T-cell (primary cell): ENCODE measurements around the gene C2orf92. TPM values are rescaled to one million over a fixed set of nuclear protein-coding genes. Genes with fewer than 3 reads are reported as not detected.
A peak's percentile ranks its signal among the peaks of the same experiment; 100 is the strongest.

Experiments
- ATAC-seq, 4 experiments: fragments of 200-7000 bp in 3 of 4; fragments of 150-1000 bp in 1 of 4; cut with Tn5 transposase; replicated peaks in 1 of 4; 1 replicate in 3 of 4; 2 replicates in 1 of 4; pipeline ENCODE4 v1.10.0; 2021; ENCODE audit warnings: moderate library complexity in 3 of 4, mild to moderate bottlenecking in 2 of 4, moderate number of reproducible peaks in 1 of 4
- CTCF ChIA-PET, 2 donors: fragments of 300-600 bp; sonication (Branson Sonifier 250); formaldehyde crosslinking; loops; one replicate each; lab custom pipeline; 2022; ENCODE audit warnings: antibody characterized with exemption in 2 of 2; lab: Charles Lee
- POLR2A ChIA-PET, 2 donors: fragments of 300-600 bp; sonication (Branson Sonifier 250); formaldehyde crosslinking; loops; one replicate each; lab custom pipeline; 2022; ENCODE audit warnings: antibody characterized with exemption in 2 of 2; lab: Charles Lee
- DNase-seq, 35 experiments: peaks; one replicate each; pipeline versions ENCODE4 v3.0.0 to v3.0.0-alpha.2; 2013 to 2023
- H3K27ac ChIP-seq: one replicate; pipeline ENCODE4 v1.5.1; 2013; ENCODE audit warnings: low read length
- H3K27me3 ChIP-seq, 2 experiments: replicated peaks in 1 of 2; 1 replicate in 1 of 2; 2 replicates in 1 of 2; pipeline versions ENCODE4 v1.6.1 to v1.7.0; 2013; ENCODE audit warnings: low read length in 1 of 2, mixed read lengths in 1 of 2; ENCODE audit not compliant: control insufficient read depth in 2 of 2, insufficient read depth in 2 of 2; ENCODE audit errors: extremely low read depth in 1 of 2
- H3K36me3 ChIP-seq, 2 donors: 1 replicate in 1 of 2; 2 replicates in 1 of 2; pipeline versions ENCODE4 v1.6.1 to v1.7.0; 2013; ENCODE audit warnings: low read length in 1 of 2; ENCODE audit not compliant: control insufficient read depth in 2 of 2, insufficient read depth in 1 of 2; ENCODE audit errors: extremely low read depth in 1 of 2
- H3K4me1 ChIP-seq, 2 experiments: 1 replicate in 1 of 2; 2 replicates in 1 of 2; pipeline versions ENCODE4 v1.6.1 to v1.7.0; 2013; ENCODE audit warnings: low read length in 2 of 2, mixed read lengths in 1 of 2; ENCODE audit not compliant: insufficient read depth in 2 of 2, control insufficient read depth in 1 of 2; ENCODE audit errors: extremely low read depth in 1 of 2
- H3K4me3 ChIP-seq, 2 donors: 1 replicate in 1 of 2; 2 replicates in 1 of 2; pipeline versions ENCODE4 v1.5.1 to v1.7.0; 2013; ENCODE audit warnings: mild to moderate bottlenecking in 2 of 2, low read length in 1 of 2, moderate library complexity in 1 of 2; ENCODE audit not compliant: control insufficient read depth in 1 of 2; ENCODE audit errors: extremely low read depth in 1 of 2
- H3K9me3 ChIP-seq: 2 replicates; pipeline ENCODE4 v1.7.0; 2013
- H3K27ac Mint-ChIP-seq, 2 donors: one replicate each; pipeline ENCODE4 v1.8.0; 2020 to 2021; ENCODE audit warnings: mild to moderate bottlenecking in 2 of 2, mixed read lengths in 2 of 2
- H3K27me3 Mint-ChIP-seq, 2 donors: one replicate each; pipeline ENCODE4 v1.8.0; 2021 to 2022; ENCODE audit warnings: mixed read lengths in 2 of 2
- H3K36me3 Mint-ChIP-seq: one replicate; pipeline ENCODE4 v1.8.0; 2021; ENCODE audit warnings: mixed read lengths
- H3K4me1 Mint-ChIP-seq, 3 donors: one replicate each; pipeline ENCODE4 v1.8.0; 2020 to 2022; ENCODE audit warnings: mixed read lengths in 3 of 3, mild to moderate bottlenecking in 1 of 3
- H3K4me3 Mint-ChIP-seq, 3 donors: one replicate each; pipeline ENCODE4 v1.8.0; 2020 to 2022; ENCODE audit warnings: mild to moderate bottlenecking in 3 of 3, mixed read lengths in 3 of 3, moderate library complexity in 3 of 3
- H3K9me3 Mint-ChIP-seq, 3 donors: one replicate each; pipeline ENCODE4 v1.8.0; 2020 to 2022; ENCODE audit warnings: mixed read lengths in 3 of 3
- WGBS: methylation state at CpG from one replicate; pipeline ENCODE4 v1.1.5; 2013; ENCODE audit warnings: missing lambda C conversion rate; ENCODE audit not compliant: insufficient coverage; 5-methylcytosine and 5-hydroxymethylcytosine counted together
- total RNA-seq, 35 experiments: library from RNA in 6 of 35; stranded (reverse) in 6 of 35; fragments of 120-200 nt in 1 of 35; gene quantifications; one replicate each; pipeline versions ENCODE4 v1.2.1 to v1.2.4 and lab custom pipeline; 2013 to 2026

C2orf92 gene
- total RNA-seq, 5 donors from 2014 or later (not counting 1 experiment from before 2014, with no cell fraction given), result 15.3 to 24.1 (median 16.6) TPM

DNA sequence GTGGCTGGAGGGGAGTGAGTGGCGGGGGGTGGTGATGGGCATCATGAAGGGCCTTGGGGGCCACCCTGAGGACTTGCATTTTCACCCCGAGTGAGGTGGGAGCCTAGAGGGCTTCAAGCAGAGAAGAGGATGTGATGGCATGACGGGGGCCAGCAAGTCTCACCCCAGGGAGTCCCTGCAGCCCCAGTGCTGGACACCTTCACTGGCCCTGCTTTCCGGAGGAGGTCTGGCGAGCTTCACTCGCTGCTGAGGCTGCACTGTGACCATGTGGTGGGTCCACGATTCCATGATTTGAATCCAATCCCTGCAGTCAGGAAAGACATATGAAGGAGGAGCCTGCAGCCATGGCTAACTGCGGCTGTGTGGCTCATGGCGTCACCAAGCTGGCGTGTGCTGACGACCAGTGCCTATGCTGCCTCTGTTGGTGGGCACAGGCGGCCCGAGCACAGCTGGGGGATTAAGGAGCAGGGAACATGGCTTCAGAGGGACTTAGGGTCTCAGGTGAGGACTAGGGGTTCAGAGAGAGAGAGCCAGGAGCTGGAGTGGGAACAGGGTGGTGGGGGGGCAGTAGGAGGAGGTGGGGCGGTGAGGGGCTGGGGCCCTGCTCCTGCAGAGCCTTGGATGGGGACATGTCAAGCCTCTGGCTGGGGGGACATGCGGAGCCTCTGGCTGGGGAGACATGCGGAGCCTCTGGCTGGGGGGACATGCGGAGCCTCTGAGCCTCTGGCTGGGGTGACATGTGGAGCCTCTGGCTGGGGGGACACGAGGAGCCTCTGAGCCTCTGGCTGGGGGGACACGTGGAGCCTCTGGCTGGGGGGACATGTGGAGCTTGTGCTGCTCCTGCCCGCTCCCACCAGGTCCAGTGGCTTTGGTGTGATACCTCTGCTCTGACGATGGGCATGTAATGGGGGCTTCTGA is 47.4 kb downstream of the C2orf92 start:
- Mint-ChIP-seq H3K4me1 (peaks cover 82 to 92% (median 91%) of the 10 kb centered on the region in 3 donors), H3K4me3 (peak overlapping the region; percentile 93 to 98 (median 94)), H3K36me3 (peaks cover 44% of the 10 kb centered on the region), H3K27ac (peak overlapping the region; percentile 100), H3K9me3 (no peaks in the 10 kb centered on the region), H3K27me3 (no peaks in the 10 kb centered on the region)
- 43% methylated on average over 19 of the region's 21 CpGs for WGBS
- CTCF ChIA-PET, result interaction anchor here in 1 of 2 donors (0.9 kb wide), 1 partner anchor 17 kb away, joined by 3 read pairs; no protein-coding TSS in a partner anchor
- Histone ChIP-seq H3K4me3 (peak overlapping the region; percentile 89 to 91), H3K4me1 (peaks cover 65 to 93% of the 10 kb centered on the region in 2 experiments), H3K9me3 (no peaks in the 10 kb centered on the region), H3K36me3 (peaks cover 5 to 38% of the 10 kb centered on the region in 2 donors), H3K27me3 (no peaks in the 10 kb centered on the region), H3K27ac (peak overlapping the region; percentile 89)
- no peak for ATAC-seq
- peak in 1 of 35 experiments; percentile 40 for DNase-seq
- POLR2A ChIA-PET, result interaction anchor here (0.6 to 0.7 kb wide), 2 partner anchors 777 to 1603 kb away, joined by 4 to 5 read pairs; no protein-coding TSS in a partner anchor

GRCh38 chr2:97717613-97717995 is 48.1 kb downstream of the C2orf92 start:
- Mint-ChIP-seq H3K36me3 (peaks cover 45% of the 10 kb centered on the region), H3K27ac (peak overlapping the region; percentile 100), H3K4me3 (peak overlapping the region; percentile 85 to 98 (median 93)), H3K4me1 (peaks cover 82 to 92% (median 91%) of the 10 kb centered on the region in 3 donors), H3K27me3 (no peaks in the 10 kb centered on the region), H3K9me3 (no peaks in the 10 kb centered on the region)
- CTCF ChIA-PET, result interaction anchor here (0.8 to 1.4 kb wide), 4 partner anchors 18 to 127 kb away, joined by 3 to 4 read pairs (median 4); no protein-coding TSS in a partner anchor
- Histone ChIP-seq H3K27ac (peak overlapping the region; percentile 89), H3K36me3 (peaks cover 5 to 42% of the 10 kb centered on the region in 2 donors), H3K27me3 (no peaks in the 10 kb centered on the region), H3K9me3 (no peaks in the 10 kb centered on the region), H3K4me1 (peaks cover 61 to 93% of the 10 kb centered on the region in 2 experiments), H3K4me3 (peak overlapping the region; percentile 65 to 91)
- ATAC-seq (no peak), DNase-seq (no peak)
- 38% methylated on average over 2 of the region's 3 CpGs for WGBS
- POLR2A ChIA-PET, result interaction anchor here (0.6 to 0.8 kb wide), 4 partner anchors 12 to 1602 kb away, joined by 3 to 9 read pairs (median 4); no protein-coding TSS in a partner anchor

GRCh38 chr2:97718051-97718882 is 48.8 kb downstream of the C2orf92 start:
- POLR2A ChIA-PET, result interaction anchor here (0.6 to 0.8 kb wide), 3 partner anchors 13 to 886 kb away, joined by 3 to 9 read pairs (median 3); no protein-coding TSS in a partner anchor
- peak overlapping the region; percentile 85 to 98 (median 93) for H3K4me3 Mint-ChIP-seq
- peak overlapping the region; percentile 89 for H3K27ac ChIP-seq
- H3K9me3 Mint-ChIP-seq, result no peaks in the 10 kb centered on the region
- peaks cover 55 to 93% of the 10 kb centered on the region in 2 experiments for H3K4me1 ChIP-seq
- H3K36me3 Mint-ChIP-seq, result peaks cover 50% of the 10 kb centered on the region
- peaks cover 81 to 92% (median 90%) of the 10 kb centered on the region in 3 donors for H3K4me1 Mint-ChIP-seq
- CTCF ChIA-PET, result interaction anchor here (0.8 to 1.4 kb wide), 9 partner anchors 8 to 128 kb away, joined by 3 to 7 read pairs (median 4); no protein-coding TSS in a partner anchor
- peaks cover 5 to 48% of the 10 kb centered on the region in 2 donors for H3K36me3 ChIP-seq
- no peaks in the 10 kb centered on the region for H3K9me3 ChIP-seq
- peak overlapping the region; percentile 65 to 91 for H3K4me3 ChIP-seq
- peak overlapping the region; percentile 100 for H3K27ac Mint-ChIP-seq
- no peaks in the 10 kb centered on the region for H3K27me3 Mint-ChIP-seq
- no peaks in the 10 kb centered on the region for H3K27me3 ChIP-seq
- ATAC-seq, result peak; percentile 87 to 91 (median 90)
- WGBS, result 10% methylated on average over 15 of the region's 21 CpGs
- DNase-seq, result peak; percentile 58 to 85 (median 72)

DNA sequence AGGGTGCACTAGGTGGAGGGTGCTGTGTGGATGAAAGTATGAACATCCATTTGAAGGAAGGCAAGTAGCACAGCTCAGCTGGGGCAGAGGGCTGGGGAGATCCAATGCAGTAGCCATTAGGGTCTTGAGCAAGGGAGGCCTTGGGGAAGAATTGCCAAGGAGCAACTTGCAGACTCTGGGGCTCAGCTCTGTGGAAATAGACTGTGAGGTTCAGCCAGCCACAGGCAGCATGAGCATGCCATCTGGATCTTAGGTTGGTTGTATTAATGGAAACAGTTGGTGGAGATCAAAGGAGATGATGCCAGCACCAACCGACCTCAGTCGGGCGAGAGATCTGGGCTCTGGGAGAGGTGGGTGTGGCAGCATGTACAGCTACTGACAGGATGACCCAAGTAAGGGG is 49.4 kb downstream of the C2orf92 start:
- ChIA-PET POLR2A (interaction anchor here in 1 of 2 donors (0.6 kb wide), 1 partner anchor 885 kb away, joined by 3 read pairs; no protein-coding TSS in a partner anchor), CTCF (interaction anchor here in 1 of 2 donors (1.0 to 1.4 kb wide), 6 partner anchors 9 to 128 kb away, joined by 3 to 7 read pairs (median 4); no protein-coding TSS in a partner anchor)
- Mint-ChIP-seq H3K27me3 (no peaks in the 10 kb centered on the region), H3K36me3 (peaks cover 48% of the 10 kb centered on the region), H3K27ac (peak overlapping the region; percentile 100), H3K9me3 (no peaks in the 10 kb centered on the region), H3K4me1 (peaks cover 83 to 91% (median 90%) of the 10 kb centered on the region in 3 donors), H3K4me3 (peak overlapping the region; percentile 85 to 98 (median 93))
- ATAC-seq (peak; percentile 20 to 51 (median 22)), DNase-seq (peak in 1 of 35 experiments; percentile 33)
- Histone ChIP-seq H3K4me1 (peaks cover 55 to 93% of the 10 kb centered on the region in 2 experiments), H3K27ac (peak overlapping the region; percentile 89), H3K27me3 (no peaks in the 10 kb centered on the region), H3K4me3 (peak overlapping the region; percentile 65 to 91), H3K36me3 (peaks cover 7 to 54% of the 10 kb centered on the region in 2 donors), H3K9me3 (no peaks in the 10 kb centered on the region)
- 0% methylated on average over 3 of the region's 3 CpGs for WGBS

- CTCF ChIA-PET, result interaction anchor here in 1 of 2 donors (1.3 kb wide), 1 partner anchor 11 kb away, joined by 3 read pairs; no protein-coding TSS in a partner anchor
- Histone ChIP-seq H3K27me3 (no peaks in the 10 kb centered on the region), H3K4me3 (peak overlapping the region; percentile 65 to 91), H3K4me1 (peaks cover 53 to 98% of the 10 kb centered on the region in 2 experiments), H3K9me3 (no peaks in the 10 kb centered on the region), H3K27ac (peak overlapping the region; percentile 89), H3K36me3 (peaks cover 7 to 60% of the 10 kb centered on the region in 2 donors)
- Mint-ChIP-seq H3K4me3 (peak overlapping the region; percentile 85 to 98 (median 93)), H3K27me3 (no peaks in the 10 kb centered on the region), H3K9me3 (no peaks in the 10 kb centered on the region), H3K27ac (peak overlapping the region; percentile 100), H3K4me1 (peaks cover 84 to 89% (median 89%) of the 10 kb centered on the region in 3 donors), H3K36me3 (peaks cover 44% of the 10 kb centered on the region)
- POLR2A ChIA-PET, result no interaction called here
- WGBS, result 84% methylated on average over 8 of the region's 16 CpGs
- no peak for ATAC-seq
- DNase-seq, result no peak
Observed at GRCh38 chr2:97719362-97720155, 50.0 kb downstream of the C2orf92 start.
